Stimulated activated CD8-positive, alpha-beta memory T cell treated with anti-CD3 and anti-CD28 coated beads, Interleukin-12 subunit alpha, Interleukin-12 subunit beta, amount 100 ng/mL, for 24 hours (primary cell): ENCODE measurements around the gene BCAS3.
"Not testable (repeated sequence)": the region's sequence is repeated elsewhere in the genome, so short reads cannot be mapped to it uniquely, and the experiment has no call there.

ENCODE experiments used
- DNase-seq: peaks from one replicate; pipeline ENCODE4 v3.0.0-alpha.2; 2020; ENCODE audit errors: extremely low read depth

Gene BCAS3

DNA sequence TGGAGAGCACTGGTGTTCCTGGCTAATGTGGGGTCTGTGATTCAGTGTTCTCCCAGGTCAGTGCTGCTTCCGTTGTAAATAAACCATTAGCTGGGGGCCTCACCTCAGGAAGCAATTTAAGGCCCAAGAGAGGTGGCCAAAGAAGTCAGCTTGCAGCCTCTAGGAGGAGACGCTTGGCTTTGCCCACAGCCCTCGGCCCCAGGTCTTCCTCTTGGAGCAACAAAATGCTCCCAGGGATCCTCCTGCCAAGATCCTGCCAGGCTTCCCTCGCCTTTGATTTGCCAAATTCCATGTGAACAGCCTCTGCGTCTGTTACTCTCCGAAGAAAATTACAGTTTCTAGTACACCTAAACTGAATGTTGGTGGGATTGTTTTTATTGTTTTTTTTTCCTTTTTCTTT, 659.6 kb downstream of the BCAS3 start:
- no peak for DNase-seq

DNA sequence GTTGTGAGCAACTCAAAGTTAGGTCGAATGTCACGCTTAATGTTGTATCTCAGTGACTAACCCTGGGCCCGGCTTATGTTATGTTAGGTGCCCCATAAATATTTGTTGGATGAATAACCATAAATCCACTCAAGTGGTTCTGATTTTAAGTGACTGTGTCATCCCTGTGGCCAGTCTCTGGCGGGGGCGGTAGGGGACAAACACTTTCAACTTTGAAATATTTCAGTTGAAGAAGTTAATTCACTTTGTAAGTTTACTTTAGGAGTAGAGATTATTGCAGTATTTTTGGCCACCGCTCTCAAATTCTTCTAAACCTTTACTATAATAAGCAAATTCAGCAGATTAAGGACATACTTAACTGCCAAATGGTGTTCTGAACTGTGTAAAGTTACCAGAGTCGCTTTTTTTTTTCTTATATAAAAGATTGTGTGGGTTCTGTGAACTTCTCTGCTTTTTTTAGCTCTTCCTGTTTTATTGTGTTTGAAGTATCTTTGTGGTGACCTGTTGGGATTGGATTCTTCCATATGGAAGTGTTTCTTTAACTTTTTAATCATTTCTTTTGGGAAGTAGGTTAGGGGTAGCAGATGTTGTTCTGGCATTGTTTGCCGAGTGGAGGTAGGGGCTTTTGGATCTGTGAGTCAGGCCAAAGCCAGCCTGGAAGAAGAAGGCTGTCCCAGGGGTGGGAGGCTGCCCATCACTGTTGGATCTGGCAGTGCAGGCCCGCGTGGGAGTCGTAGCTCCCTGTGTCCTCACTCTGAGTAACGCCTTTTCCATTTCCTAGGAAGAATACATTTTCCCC, 660.5 kb downstream of the BCAS3 start:
- no peak for DNase-seq

DNA sequence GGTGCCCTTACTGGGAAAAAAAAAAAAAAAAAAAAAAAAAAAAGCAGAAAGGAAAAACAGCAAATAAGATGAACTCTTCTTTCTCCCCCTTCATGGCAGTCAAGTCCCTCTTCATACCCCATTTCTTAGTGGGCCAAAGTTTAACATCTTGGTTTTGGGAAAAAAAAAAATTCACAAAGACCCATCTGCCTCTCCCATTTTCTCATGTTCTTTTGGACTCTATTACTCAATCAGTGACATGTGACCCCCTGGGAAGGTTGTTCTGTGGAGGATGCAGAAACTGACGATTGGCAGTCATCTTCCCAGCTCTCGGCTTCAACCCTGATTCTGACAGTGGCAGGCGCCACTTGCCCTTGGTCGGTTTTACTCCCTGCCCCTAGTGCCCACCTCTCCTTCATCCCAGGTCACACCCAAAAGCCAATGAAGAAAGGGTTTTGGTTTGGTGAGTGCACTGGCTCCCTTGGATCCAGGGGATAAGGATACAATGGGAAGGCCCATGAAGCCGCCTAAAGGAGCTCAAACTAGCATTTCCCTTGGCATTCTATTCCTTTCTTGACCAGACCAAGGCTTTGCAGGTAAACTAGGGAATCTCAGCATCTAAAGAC, 661.3 kb downstream of the BCAS3 start:
- no peak for DNase-seq

DNA sequence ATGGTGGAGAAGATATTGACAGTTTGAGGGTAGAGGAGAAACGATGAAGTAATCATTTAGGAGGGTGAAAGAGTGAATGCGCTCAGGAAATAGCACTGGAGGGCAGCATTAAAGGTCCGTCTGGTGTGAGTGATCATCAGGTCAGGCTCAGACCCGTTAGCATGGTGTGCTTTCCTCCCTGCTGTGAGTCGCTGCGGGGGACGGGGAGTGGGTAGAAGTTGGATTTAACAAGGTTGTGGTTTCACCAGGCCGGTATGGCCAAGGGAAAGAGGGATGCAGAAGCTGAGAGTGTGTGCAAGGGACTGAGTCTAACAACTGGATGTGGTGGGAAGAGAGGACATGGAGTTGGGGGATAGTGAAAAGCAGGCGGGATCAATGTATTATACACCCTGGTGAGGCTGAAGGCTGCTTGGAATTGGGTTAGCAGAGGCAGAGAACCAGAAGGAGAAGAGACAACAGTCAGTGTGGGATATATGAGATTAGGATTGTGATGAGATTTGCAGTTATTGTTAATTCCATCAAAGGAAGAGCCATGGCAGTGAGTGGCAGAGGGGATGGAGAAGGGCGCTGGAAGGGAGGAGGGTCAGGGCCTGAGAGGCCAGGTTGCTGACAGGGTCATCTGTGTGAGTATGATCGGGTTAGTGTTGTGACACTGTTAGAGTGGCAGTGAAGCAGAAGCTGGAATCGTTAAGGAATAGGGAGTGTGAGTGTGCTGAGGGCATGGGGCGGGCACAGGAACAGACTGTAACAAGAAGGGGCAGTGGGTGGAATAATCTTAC, 663.0 kb downstream of the BCAS3 start:
- no peak for DNase-seq

DNA sequence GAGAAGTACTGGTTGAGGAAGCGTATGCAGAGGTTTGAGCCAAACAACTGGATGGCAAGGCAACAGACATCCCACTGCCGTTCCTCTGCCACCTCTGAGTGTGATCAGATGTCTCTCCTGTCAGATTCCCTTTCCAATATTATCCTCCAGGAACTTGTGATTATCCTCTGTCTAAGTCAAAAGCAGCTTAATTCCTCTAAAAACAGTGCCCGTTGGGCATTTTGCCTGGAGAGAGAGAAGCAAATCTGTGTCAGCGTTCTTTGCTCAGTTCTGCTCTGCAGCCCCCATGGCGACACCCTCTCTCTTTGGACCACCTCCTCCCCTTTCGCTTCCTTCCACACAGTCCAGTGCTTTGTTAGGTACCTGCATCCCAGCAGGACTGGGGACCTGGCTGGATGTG, 665.9 kb downstream of the BCAS3 start:
- no peak for DNase-seq

DNA sequence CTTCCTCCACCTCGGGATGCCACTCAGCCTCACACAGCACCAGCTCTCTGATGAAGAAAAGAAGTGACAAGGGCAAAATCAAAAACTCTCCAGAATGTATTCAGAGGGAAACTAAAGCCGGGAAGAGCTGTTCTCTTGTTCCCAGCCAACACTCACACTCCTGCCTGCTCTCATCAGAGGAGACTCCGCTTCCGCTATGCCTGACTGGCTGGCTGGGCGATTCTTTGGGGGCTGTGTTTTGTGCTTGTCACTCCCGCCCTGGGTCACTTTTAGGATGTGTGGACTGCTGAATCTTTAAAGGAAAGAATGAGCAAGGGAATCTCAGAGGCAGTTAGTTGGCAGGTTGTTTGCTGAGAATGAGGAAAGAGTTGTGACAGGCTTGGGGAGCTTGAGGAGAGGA, 667.4 kb downstream of the BCAS3 start:
- no peak for DNase-seq

DNA sequence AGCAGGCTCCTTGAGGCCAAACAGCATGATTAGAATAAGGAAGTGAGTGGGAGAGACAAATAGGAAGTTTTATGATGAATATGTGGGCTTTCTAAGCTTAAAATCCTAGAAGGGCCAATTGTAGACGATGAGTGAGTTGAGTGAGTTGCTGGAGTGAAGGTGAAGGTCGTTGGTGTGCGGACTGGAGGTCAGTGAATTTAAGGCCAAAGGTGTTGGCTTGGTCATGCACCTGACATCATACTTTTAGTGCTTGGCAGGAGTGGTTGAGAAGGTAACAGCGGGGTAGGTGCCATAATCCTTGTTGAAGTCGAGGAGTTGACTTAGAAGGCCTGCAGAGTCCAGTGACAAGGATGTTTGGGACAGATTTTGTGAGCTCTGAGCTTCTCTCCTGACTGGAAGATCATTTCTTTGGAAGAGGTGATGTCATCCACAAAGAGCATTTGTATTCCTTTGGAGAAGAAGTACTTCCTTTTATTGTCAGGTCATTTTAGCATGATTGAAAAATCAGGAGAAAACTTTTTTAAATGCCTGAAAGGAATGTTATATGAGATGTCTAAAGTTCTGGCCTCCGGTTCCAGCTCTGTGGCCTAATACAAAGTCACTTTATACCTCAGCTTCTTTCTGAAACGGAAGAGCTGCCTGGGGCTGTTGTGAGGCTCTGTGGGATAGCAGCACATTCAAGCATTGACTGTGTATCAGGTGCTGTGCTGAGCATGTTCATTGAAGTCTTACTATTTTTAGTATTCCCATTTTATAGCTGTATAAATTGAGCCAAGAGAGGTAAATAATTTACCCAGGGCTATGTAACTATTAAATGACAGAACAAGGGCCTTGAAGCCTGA, 668.4 kb downstream of the BCAS3 start:
- DNase-seq, result no peak

DNA sequence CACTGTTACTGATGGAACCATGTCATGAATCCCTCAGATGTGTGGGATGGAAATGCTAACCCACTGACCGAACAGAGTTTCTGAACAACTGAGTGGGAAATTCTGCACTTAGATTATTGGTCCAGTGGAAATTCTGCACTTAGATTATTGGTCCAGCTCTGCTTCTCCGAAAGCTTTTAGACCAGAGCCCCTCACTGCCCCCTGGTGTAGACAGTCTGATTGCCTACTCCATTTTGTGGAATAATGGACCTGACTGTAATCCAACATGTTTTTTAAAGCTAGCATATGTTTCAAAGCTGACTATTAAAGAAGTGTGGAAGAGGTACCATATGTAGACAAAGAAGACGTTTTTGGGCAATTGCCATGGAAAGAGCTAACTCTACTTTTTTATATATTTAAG, 671.7 kb downstream of the BCAS3 start:
- no peak for DNase-seq

DNA sequence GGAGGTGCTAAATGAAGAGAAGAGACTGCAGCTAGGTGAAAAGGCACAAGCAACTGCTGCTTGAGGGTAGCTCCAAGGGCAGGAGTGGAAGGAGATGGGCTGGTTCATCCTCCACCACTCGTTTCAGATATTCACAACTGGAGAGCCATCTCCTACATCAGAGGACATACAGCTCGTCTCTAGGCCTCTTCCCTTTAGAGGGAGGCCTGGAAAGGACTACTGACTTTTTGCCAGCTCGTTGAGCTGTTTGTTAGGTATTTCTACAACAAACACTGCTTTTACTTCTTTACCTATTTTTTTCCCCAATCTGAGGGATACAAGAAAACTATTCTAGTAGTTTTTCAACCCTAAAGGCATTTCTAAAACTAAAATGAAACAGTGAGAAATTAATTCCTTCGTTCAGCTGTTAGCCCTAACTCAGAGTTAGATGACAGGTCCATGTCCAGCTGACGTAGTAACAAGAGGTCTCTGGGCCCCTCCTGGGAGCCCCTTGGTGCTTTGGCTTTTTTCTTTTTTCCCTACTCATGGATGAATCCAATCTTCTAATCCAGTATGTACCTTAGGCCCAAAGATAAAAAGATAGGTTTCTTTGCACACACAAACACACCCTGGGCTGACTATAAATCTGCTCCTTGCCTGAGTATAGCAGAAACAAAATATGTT, 674.2 kb downstream of the BCAS3 start:
- DNase-seq, result no peak

DNA sequence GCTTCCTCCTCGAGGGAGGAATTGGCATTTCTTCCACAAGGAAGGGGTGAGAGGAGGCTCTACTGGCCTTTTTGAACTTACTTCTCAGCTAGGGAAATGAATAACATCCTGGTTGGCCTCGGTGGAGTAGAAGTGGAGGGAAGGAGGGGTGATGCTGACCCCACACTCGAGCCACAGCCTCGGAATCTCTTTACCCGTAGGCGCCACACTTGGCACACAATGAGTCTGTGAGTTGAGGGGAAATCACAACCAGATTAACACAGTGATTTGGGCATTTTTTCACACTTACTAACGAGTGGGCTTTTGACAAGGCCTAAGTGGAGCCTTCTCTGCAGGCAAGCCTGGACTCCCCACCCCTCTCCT, 674.7 kb downstream of the BCAS3 start:
- DNase-seq, result no peak

DNA sequence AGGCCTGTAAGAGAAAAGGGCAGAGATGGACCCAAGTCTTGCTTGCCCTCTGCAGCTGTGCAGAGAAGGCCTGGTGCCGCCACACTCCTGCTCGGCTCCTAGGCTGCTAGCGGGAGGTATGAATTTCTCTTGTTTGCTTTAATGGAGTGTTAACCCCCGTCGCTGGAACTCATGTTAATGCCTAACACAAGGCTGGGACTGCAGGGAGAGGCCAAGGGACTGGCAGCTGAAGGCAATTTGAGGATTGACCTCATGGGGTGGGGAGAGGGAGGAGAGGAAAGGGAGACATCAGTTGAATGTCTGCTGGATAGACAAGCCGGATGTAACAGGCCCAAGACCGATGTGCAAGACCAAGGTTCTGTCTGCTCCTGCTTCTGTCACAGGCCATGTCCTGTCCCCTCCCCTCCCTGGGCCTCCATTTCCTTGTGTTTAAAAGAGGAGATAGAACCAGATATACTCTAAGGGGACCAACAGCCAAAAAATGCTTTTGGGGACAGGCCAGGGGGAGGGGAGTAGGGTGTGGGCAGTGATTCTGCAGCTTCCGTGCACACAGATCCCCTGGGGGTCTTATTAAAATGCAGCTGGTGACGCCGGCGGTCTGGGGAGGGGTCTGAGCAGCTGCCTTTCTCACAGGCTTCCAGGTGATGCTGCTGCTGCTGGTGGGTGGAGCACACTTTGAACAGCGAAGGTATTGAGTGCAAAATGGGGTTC, 675.3 kb downstream of the BCAS3 start:
- no peak for DNase-seq

DNA sequence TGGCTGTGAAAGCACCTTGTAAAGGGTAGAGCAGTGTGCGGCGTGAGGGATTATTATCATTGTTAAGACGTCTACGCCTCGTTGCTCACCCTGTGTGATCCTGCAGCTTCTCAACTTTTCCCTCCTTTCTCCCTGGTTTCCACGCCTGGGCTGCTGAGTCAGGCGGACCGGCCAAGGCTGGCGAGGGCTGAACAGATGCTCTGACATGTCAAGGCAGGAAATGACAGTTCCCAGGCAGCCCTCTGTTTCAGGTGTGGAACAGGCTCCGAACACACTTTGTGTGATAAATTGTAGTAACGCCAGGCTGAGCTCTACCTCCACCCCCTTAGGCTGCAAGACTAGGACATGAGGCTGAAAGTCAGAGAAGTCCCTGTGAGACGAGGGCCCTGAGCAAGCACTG, 676.0 kb downstream of the BCAS3 start:
- DNase-seq, result no peak

DNA sequence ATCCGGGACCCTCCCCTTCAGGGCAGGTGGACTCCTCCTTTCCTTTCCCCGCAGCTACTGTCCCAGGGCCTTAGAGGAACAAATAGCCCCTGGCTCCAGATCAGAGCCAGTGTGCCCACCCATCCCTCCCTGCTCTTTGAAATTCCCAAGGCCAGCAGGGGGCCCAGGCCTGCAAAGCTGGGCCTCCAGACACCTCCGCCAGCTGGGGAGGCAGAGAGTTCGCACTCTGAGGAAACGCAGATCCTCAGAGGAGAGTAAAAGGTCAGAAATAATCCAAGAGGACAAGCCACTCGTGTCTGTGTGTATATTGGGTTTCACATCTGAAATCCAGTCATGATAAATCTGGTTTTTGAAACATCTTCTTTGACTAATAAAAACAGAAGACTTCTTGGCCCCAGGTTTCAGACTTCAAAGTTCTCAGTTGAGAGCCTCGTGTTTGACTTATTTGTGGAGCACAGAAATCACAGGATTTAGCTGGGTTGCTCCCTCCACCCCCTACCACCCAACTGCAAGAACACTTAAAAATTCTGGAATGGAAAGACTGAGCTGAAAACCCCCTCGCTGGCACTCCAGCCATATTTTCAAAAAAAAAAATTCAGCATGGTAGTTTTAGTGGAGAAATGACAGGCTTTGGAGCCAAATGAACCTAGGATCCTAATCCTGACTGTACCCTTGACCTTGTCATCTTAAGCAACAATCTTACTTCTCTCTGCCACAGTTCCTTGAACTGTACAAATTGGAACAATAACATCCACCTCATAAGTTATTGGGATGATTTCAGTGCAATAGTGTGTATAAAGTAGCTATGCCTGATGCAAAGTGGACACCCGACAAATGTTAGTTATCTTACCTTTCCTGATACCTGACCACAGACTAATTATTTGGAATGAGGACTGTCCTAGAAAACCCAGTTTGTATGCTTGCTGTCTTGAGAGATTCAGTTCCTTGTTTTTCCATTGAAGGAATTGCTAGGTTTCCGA, 677.5 kb downstream of the BCAS3 start:
- DNase-seq, result no peak

DNA sequence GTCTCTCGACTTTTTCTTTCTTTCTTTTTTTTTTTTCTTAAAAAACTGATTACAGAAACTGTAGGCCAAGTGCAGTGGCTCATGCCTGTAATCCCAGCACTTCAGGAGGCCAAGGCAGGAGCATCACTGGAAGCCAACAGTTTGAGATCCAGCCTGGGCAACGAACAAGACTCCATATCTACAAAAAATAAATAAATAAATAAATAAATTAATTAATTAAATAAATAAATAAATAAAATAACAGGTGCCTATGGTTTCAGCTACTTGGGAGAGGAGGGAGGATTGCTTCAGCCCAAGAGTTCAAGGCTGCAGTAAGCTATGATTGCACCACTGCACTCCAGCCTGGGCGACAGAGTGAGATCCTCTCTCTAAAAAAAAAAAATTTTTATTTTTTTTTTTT, 679.4 kb downstream of the BCAS3 start:
- not testable (repeated sequence) for DNase-seq

DNA sequence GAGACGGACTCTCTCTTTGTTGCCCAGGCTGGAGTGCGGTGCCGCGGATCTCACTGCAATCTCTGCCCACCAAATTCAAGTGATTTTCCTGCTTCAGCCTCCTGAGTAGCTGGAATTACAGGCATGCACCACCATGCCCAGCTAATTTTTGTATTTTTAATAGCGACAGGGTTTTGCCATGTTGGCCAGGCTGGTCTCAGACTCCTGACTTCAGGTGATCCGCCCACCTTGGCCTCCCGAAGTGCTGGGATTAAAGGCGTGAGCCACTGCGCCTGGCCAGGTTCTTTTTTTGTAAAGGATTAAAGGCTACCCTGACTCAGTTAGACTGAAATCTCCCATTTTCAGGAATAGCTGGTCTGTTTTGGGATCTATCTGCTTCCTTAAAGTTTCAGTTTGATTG, 681.9 kb downstream of the BCAS3 start:
- DNase-seq, result not testable (repeated sequence)

DNA sequence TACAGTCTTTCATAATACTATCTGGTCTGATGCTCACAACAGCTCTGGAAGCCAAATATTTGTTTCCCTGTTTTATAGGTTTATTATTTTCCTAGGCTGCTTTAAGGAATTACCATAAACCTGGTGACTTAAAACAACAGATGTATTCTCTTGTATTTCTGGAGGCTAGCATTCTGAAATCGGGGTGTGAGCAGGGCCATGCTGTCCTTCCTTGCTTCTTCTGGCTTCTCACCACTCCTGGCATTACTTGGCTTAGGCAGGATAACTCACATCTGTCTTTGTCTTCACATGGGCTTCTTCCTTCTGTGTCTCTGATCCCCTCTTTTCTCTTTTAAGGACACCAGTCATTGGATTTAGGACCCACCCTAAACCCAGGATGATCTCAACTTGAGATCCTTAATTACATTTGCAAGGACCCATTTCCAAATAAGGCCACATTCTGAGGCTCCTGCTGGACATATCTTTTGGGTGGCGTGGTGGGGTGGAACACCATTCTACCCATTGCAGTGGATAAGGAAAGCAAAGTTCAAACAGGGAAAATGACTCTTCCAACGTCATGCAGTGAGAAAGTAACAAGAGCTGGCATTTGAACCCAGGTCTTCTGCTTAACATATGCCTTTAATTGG, 682.8 kb downstream of the BCAS3 start:
- DNase-seq, result no peak

DNA sequence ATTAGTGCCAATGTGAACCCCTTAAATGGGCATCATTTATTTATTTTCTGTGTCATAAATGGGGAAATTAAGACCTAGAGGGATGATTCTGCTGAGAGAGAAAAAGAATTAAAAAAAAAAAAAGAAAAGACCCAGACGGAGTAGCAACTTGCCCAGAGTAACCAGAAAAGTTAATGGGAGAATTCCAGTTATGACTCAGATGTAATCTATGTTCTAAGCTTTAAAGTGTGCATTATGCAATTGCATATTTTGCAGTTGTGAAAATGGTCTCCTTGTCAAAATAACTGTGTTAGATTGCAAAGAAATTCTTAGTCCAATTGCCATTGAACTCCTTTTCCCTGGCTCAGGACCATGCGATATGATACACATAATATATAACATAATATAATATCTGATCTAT, 683.4 kb downstream of the BCAS3 start:
- no peak for DNase-seq

DNA sequence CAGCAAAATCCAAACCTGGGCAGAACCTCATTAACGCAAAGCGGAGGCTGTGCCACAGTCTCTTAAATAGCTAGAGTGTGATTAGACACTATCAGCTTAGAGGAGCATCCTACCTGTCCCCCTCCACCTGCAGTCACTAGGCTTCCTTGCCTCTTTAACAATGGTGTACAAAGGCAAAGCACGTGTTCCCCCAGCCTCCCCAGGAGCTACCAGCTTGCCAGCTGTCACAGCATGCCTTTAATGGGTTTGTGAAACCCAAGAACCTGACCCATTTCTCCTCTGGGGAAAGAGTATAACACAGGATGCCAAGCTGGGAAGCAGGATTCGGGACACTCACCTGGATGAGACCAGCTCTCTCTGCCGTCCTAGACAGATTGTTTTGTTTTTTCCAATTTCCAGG, 684.7 kb downstream of the BCAS3 start:
- no peak for DNase-seq
